GM19395 (cell line): ENCODE data around the gene GPC3.

Experiments used
- ATAC-seq: cut with Tn5 transposase; IDR thresholded peaks from one replicate; pipeline ENCODE4 v1.9.1; 2021; ENCODE audit warnings: mild to moderate bottlenecking, moderate library complexity; ENCODE audit not compliant: unreplicated experiment

GPC3 gene

GRCh38 chrX:133702230-133702629 is 283.2 kb downstream of the GPC3 start:
- ATAC-seq: no peak

- no peak for ATAC-seq
Observed at GRCh38 chrX:133699023-133699728, 286.2 kb downstream of the GPC3 start.

DNA sequence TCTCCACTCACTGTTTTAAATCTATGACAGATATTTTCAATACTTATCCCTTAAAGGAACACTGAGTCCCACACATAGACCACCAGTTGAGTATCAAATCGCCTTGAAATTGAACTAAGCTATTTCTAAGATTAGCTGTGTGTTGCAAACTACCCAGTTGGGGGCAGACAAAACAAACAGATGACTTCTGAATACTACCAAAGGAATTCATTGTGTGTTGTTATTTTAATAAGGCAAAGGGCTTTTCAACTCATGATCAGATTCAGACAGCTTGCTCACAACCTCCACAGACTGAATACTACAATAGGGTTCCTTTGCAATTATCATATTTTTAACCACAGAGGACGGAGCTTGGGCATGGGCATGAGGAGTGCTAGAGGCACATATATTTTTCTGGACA is 287.1 kb downstream of the GPC3 start:
- ATAC-seq: no peak

DNA sequence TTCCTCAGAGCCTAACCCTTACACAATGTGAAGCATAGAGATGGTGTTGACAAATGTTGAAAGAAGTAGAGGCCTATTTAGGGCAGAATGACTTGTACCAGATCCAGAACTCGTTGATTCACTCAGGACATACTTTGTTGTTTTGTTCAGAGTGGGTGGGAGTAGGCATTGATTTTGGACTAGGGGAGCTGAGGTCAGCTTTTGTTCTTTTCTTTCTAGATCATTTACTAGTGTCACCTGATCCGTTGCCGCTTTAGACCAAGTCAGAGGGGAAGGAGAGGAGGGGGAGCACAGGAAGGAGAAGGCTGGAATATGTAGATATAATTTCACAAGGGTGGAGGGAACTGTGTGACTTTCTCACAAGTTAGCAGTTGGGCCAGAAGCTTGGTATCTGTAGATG is 287.7 kb downstream of the GPC3 start:
- no peak for ATAC-seq

- ATAC-seq: no peak
Observed at GRCh38 chrX:133689997-133690599, 295.3 kb downstream of the GPC3 start.

GRCh38 chrX:133685822-133686221 is 299.6 kb downstream of the GPC3 start:
- ATAC-seq: no peak

DNA sequence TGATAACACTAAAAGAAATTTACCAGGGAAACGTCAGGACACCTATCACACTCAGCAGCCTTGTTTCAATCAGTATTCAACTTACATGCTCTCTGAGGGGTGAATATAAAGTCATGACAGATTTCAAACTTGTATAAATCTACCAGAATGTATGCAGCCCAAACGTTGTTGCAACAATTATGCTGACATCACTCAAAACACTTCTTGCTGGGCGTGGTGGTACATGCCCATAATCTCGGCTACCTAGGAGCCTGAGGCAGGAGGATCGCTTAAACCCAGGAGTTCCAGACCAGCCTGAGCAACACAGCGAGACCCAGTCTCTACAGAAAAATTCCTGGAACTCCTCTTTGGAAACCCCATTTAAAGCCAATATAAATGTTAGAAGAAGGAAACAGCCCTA is 303.5 kb downstream of the GPC3 start:
- ATAC-seq: no peak

DNA sequence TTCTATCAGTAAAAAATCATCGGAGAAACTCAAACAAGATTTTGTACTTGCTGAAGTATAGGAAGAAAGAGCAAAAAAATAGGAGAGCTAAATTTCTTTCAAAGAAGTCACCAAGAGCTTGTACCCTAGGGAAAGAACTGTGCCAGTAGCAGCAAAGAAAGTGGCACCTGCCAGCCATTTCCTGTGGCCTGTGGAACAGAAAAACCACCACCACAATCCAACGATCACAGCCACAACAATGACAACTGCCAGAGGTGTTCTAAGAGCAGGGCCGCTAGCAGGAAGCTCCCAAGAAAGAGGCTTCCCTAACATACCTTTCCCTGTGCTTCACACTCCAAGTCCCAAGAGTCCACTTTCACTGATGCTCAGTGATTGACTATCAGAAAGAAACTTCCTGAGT is 304.0 kb downstream of the GPC3 start:
- no peak for ATAC-seq

- ATAC-seq: no peak
Observed at GRCh38 chrX:133677123-133678063, 308.0 kb downstream of the GPC3 start.

DNA sequence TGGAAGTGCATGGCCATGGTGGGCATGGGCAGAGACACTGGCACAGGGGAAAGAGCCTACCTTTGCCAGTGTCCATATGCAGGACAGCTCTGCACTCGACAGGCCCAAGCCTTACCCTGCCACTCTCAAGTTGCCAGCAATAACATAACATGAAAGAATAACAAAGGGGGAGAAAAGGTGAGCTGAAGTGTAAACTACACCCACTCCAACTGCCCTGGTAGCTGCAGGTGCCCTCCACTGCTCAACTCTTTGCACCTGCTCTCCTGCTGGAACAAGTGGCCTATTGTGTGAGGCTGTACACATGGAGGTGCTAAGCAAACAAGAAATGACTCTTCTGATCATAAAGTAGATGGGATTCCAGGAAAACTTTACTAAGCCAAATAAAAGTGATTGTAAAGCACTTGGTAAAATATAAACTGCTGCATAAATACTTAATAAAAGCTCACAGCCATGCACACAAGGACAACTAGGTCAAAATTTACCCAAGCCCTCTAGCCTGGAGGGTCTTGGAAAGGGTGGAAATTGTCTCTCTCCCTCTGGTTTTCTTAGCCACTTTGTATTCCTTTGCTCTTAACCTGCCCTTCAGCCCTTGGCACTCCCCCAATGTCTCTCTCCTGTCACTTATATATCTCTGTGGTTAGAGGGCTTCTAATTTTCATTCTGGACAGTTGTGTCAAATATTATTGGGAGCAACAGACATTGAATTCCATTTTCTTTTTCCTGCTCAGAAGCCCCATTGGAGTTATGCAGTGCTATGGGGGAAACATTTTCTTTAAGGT is 308.9 kb downstream of the GPC3 start:
- ATAC-seq: no peak

- ATAC-seq: no peak
Observed at GRCh38 chrX:133674726-133675470, 310.5 kb downstream of the GPC3 start.

GRCh38 chrX:133670383-133670782 is 315.0 kb downstream of the GPC3 start:
- ATAC-seq: no peak

- ATAC-seq: no peak
Observed at GRCh38 chrX:133669214-133669613, 316.2 kb downstream of the GPC3 start.

GRCh38 chrX:133668225-133668931 is 317.0 kb downstream of the GPC3 start:
- ATAC-seq: no peak

DNA sequence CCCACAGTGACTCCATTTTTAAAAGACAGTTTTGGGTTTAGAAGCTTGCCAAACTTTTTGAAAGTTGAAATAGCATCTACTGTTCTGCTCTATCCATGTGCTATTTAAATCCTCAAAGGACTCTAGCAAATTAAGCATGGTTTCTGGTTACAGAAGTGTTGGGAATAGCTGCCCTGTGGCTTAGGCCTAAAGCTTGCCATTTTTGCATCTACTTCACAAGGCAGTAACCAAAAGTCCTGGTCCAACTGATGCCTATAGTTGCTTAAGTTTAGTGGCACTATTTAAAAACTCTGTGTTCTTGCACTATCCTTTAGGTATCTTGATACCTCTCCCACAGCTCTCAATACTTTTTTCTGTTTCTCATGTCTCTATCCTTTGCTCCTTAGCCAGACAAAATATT is 319.1 kb downstream of the GPC3 start:
- ATAC-seq: no peak

DNA sequence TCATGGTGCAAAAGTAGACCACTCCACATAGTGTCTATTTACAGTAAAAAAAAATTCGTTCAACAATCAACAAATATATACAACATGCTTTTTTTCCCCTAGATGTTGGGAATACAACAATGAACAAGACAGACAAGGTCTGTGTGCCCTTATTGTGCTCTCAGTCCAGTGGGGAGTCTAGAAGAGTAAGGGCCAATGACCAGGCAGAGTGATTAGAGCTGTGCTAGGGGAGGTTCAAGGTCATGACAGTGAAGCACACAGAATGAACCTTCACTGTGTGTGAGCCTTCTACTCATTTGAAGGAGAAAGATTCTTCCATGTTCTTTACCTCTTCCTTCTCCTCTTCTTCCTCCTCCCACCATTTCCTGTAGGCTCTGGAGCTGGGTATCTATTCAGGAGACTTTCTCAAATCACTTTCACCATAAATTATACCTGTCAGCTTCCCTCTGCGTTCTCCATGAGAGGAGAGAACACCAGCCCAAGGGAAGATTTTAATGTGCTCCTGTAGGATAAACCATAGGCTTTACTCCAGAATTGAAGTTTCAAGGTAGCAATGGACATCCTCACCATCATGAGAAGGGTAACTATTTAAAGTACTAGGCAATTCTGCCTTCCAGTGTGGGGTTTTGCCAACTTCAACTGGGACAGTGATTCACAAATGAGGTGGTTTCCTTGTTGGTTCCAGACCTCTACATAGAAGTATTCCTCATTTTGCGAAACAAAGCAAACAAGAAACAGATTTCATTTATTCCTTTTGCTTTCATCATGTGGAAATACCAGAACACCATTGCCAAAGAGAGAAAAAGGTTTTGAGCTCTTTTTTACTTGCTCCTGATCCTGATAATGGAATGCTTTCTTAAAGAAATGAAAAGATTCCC is 323.2 kb downstream of the GPC3 start:
- ATAC-seq: no peak

- ATAC-seq: no peak
Observed at GRCh38 chrX:133660281-133660680, 325.1 kb downstream of the GPC3 start.

DNA sequence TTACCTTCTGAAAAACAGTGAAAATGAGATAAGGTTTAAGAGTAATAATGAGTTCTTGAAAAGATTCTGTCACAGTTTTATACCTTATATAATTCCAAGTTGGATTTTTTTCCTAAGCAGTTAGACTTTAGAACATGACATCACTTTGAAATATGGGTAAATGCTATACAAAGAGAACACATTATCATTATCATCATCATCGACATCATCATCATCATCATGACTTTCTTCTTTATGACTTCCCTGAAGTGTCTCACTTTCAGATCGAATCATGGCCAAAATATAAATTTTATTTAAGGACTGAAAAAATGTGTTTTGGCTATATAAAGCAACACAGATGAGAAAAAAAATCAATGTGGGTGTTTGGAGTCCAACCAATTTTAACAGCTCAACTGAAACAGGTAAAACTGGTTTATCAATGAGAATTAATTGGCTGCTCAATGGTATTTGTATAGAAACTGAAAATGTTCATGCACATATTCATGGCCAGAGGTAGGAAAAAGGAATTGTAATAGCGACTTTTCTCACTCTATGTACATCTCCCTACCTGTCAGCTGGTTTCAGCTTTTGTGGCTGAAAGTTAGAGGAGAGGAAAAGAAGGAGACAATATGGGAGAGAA is 327.0 kb downstream of the GPC3 start:
- no peak for ATAC-seq
